ENCODE results near the gene RTN1. TPM values are rescaled to one million over a fixed set of nuclear protein-coding genes. Genes with fewer than 3 reads are reported as not detected.

RTN1 gene
- total RNA-seq, 4 donors from 2014 or later, result 3.0 to 7.5 (median 3.9) TPM

Other genes starting within 250 kb of the RTN1 start
- not detected for gene LRRC9, start 49.4 kb upstream of the RTN1 start, total RNA-seq
- 10 to 100 TPM; 26.5 to 56.3 (median 42.5) TPM for gene PCNX4, start 221.1 kb upstream of the RTN1 start, total RNA-seq

Measured in suprapubic skin (tissue), 4 donors.